Stimulated activated CD4-positive, alpha-beta T cell treated with anti-CD3 and anti-CD28 coated beads, Interleukin-15, amount 100 ng/mL, for 24 hours (primary cell): ENCODE results near the gene PRR19.
A peak's percentile ranks its signal among the peaks of the same experiment; 100 is the strongest.

Experiments
- DNase-seq: peaks from one replicate; pipeline ENCODE4 v3.0.0-alpha.2; 2020

The PRR19 gene

DNA sequence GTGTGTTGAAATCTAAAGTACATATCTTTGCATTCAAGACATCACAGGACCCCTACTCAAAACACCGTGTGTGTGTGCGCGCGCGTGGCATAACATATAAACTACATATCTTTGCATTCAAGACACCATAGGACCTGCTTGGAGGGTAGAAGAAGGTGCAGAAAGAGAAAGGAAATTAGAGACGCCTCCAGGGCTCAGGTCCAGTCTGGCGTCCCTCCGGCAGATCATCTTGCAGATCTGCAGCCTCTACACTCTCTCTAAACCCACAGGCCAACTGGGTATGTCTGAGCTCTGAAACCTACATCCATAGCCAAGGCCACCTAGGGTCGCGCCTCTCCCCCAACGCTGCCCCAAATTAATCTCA is 1.2 kb downstream of the PRR19 start:
- no peak for DNase-seq

DNA sequence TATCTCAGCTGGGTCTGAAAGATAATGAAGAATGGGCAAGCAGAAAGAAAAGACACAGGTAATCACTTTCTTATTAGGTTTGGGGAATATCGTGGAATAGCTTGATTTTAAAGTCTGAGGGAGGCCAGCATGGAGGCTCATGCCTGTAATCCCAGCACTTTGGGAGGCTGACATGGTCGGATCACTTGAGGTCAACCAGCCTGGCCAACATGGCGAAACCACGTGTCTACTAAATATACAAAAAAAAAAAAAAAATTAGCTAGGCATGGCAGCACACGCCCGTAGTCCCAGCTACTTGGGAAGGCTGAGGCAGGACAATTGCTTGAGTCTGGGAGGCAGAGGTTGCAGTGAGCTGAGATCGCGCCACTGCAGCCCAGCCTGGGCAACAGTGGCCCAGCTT is 1.9 kb downstream of the PRR19 start:
- DNase-seq = no peak

DNA sequence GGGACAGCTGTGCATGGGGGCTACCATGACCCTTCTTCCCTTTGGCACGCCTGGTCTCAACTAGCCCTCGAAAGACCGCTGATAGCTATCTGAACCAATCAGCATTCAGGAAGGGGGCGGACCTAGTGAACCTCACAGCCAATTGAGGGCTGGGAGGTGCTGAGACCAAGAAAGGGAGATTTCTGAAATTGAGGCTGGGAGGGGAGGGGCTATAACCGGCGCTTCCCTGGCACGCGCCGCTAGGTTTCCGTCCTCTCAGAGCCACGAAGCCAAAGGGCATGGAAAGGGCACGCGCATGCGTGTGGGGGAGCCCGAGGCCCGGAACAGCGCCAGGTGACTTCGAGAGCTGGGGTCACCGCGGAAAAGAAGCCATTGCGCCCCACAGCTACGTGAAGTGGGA is 4.7 kb downstream of the PRR19 start:
- DNase-seq = no peak

DNA sequence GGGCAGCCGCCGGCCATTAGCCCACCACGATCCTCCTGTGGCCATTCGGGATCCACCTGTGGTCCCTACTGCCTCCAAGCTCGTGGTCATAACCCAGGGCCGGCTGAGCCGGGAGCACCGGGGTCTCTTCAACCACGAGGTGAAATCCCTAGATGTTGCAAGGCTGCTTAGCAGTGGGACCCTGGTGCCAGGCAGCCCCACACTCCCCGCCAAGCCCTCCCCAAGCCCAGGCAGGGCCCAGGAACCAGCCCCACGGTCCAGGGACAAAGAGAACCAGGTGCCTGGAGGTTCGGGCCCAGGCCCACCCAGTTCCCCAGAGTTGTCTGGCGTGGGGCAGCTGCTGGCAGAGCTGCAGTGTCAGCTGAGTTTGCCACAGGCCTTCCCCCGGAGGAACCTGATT is 7.8 kb downstream of the PRR19 start:
- DNase-seq = no peak

DNA sequence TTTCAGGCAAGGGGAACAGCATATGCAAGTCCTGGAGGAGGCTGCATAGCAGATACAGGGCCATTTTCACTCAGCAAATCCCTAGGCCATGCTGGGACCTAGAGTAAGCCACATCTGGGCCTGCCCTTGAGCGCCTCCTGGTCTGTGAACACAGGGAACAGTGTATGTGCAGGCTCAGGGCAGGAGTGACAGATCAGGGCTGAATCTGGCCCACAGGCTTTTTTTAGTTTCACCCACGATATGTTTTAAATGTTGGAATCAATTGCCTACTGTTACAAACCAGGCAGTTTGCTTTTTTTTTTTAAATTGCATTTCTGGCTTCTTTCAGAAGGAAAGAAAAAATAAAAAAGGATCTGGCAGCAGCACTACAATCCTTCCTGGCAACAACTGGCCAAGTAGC is 9.7 kb downstream of the PRR19 start:
- no peak for DNase-seq

DNA sequence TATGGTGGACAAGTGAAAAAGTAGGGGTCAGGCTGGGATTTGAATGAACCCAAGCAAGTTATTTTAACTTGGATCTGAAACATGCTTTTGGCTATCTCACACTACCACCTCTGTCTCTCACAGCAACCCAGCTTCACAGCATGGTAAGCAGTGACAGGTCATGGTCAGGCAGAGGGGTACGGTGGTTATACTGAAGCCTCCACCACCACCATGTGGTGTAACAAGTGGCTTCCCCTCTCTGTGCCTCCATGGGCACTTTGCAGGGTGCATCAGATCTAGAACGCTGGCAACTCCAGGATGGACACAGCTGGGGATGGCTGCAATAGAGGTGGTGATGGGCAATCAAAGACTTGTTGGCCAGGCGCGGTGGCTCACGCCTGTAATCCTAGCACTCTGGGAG is 10.4 kb downstream of the PRR19 start:
- no peak for DNase-seq

DNA sequence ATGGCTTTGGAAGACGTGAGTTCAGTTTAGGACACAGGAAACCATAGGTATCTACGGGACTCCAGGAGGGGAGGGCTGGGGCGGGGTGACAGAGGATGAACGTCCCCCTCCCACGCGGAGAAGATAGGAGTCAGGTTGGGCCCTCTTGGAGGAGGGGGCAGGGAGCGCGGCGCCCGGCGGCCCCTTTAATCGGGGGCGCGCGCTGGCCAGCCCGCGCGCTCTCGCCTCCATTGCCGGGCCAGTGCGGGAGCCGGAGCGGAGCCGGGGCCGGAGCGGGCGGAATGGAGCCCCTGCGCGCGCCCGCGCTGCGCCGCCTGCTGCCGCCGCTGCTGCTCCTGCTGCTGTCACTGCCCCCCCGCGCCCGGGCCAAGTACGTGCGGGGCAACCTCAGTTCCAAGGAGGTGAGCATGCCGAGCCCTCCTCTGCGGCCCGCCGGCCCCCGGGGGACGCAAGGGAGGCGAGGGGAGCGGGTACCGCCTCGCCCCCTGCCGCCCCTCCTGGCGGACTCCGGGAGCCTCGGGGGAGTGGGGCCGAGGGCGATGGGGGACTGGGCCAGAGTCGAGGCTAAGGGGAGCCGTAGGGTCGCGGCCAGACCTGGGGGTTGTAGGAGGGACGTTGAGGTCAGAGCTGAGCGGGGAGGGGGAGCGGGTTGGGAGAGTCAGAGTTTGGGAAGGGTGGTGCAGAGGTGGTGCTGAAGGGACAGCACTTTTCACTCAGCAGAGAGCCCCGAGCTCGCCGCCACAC is 11.3 kb downstream of the PRR19 start, which contains the start of gene TMEM145:
TSS of gene TMEM145 (plus strand) at position 214 of the 744 bp plus-strand sequence. CDS start at position 282, 68 bp downstream.
- DNase-seq = peak; percentile 67

DNA sequence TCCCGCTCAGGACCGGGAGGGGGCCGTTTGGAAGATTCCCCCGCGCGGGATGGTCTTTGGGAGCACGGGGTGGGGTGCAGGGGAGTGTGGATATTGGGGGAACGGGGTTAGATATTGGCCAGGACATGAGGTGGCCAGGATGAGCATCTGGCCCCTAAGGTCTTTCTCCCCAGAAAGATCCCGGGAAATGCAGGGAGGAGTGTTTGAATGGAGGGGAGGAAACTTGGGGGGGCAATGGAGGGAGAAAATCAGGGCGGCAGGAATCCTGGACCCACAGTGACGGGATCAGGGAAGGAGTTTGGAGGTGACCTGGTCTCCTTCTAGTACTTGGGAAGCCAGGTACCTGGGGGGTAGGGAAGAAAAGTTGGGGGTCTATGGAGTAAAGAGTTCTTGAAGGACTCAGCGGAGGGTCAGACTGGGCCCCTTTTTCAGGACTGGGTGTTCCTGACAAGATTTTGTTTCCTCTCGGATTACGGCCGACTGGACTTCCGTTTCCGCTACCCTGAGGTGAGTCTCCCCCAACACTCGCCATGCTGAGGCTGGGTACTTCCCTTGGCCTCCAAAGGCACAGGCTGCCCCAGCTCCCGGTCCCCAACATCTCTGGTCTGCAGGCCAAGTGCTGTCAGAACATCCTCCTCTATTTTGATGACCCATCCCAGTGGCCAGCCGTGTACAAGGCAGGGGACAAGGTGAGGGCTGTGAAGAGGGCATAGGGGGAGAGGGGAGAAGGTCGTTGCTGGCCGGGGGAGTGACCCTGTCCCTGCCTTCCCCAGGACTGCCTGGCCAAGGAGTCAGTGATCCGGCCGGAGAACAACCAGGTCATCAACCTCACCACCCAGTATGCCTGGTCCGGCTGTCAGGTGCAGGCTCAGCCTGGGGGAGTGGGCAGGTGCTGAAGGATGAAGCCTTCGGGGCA is 12.2 kb downstream of the PRR19 start:
- no peak for DNase-seq

DNA sequence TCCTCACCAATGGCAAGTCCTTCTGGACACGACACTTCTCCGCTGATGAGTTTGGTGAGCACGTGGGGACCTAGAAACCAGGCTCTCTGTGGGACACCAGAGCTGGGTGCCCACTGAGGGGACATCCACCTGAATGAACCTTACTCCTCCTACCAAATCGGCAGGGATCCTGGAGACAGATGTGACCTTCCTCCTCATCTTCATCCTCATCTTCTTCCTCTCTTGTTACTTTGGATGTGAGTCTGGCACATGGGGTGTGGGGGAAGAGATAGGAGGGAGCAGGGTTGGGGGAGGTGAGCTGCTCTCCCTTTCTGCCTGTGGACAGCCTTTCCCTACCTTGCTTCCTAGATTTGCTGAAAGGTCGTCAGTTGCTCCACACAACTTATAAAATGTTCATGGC is 13.1 kb downstream of the PRR19 start:
- no peak for DNase-seq

DNA sequence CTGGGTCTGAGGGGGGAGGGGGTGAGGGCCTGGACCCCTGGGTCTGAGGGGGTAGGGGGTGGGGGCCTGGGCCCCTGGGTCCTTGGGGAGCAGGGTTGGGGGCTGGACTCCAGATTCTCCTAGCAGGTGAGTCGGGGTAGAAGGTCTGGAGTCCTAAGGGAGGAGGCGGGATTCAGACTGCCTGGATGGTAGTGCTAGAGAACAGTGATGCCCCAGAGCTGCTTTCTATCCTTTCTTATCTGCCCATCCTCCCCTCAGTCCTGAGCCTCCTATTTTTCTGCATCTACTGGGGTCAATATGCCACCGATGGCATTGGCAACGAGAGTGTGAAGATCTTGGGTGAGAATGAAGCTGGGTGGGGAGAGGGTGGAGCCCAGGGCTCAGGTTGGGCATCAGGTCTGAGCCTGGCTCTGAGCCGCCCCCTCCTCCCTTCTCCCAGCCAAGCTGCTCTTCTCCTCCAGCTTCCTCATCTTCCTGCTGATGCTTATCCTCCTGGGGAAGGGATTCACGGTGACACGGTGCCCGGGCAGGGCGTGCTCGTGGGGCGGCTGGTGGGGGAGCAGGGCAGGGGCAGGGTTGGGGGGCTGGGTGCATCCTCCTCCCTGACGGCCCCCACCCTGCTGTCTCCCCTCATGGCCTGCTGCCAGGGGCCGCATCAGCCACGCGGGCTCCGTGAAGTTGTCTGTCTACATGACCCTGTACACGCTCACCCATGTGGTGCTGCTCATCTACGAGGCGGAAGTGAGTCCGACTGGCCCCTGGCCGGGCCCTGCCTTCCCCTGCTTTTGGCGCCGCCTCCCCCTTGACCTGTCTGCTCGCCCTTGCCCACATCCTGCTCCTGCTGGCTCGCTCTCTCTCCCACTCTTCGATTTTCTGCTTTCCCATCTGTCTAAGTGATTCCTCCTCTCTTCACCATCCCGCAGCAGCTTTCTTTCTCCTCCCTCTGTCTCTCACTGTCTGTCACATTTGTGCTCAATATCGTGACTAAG is 14.6 kb downstream of the PRR19 start:
- no peak for DNase-seq

DNA sequence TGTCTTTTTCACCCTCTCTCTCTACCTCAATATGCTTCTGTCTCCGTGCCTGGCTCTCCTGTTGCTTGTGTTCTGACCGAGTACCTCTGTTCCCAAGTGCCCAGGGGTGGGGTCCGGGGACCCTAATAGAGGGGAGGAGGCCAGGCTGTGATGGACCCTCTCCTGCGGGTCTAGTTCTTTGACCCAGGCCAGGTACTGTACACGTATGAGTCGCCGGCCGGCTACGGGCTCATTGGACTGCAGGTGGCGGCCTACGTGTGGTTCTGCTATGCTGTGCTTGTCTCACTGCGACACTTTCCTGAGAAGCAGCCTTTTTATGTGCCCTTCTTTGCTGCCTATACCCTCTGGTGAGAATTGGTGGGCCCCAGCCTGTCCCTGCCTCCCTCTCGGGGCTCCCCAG is 15.6 kb downstream of the PRR19 start:
- no peak for DNase-seq

DNA sequence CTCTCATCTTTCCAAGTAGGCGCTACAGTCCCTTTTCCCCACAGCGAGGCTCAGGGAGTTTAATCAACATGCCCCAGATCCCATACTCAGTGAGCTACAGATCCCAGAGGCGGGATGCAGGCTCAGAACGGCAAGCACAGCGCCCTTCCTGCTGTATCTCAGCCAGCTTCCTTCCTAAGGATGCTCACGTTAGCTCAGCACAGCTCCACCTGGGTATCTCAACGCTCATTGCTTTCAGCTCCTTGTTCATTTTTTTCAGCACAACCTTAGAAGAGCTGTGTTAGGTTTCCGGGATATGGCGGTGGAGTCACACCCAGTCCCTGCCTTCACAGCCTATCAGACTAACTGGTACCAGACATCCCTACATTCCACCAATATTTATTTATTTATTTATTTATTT is 20.4 kb downstream of the PRR19 start:
- no peak for DNase-seq

DNA sequence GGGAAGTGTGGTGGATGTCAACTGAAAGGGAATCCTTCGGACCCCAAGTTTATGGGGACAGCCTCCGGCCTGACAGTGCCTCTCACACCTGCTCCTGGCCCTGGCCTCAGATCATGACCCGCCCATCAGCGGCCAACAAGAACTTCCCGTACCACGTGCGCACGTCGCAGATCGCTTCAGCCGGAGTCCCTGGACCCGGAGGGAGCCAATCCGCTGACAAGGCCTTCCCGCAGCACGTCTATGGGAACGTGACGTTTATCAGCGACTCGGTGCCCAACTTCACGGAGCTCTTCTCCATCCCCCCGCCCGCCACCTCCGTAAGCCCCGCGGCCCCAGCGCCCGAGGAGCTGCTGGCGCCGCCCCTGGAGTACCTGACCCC is 21.5 kb downstream of the PRR19 start:
- DNase-seq = no peak

DNA sequence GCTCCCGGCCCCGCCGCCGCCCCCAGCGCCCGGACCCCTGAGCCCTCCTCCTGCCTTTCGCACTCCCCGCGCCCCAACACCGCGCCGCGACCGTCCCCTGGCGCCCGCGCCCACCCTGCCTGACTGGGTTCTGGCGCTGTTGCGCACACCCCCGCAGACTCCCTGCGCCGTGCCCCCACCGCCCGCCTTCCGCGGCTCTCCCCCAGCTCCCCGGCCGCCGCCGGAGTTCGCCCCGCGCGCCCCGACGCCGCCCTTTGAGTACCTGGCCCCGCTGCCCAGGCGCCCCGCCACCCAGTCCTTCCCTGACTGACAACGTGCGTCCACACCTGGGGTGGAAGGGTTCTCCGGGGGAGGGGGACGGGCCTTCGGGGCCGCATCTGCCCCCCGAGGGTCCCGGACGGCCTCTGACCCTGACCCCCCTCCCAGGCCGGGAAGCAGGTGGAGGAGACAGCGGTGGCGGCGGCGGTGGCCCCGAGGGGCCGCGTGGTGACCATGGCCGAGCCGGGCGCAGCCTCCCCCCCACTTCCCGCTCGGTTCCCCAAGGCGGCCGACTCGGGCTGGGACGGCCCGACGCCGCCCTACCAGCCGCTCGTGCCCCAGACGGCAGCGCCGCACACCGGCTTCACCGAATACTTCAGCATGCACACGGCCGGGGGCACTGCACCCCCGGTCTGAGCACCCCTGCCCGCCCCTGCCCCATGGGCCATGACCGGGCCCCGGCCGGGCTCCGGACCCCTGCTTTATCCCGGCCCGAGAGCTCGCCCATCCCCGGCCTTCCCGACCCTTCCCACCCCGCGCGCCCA is 22.1 kb downstream of the PRR19 start:
- DNase-seq = peak; percentile 33

DNA sequence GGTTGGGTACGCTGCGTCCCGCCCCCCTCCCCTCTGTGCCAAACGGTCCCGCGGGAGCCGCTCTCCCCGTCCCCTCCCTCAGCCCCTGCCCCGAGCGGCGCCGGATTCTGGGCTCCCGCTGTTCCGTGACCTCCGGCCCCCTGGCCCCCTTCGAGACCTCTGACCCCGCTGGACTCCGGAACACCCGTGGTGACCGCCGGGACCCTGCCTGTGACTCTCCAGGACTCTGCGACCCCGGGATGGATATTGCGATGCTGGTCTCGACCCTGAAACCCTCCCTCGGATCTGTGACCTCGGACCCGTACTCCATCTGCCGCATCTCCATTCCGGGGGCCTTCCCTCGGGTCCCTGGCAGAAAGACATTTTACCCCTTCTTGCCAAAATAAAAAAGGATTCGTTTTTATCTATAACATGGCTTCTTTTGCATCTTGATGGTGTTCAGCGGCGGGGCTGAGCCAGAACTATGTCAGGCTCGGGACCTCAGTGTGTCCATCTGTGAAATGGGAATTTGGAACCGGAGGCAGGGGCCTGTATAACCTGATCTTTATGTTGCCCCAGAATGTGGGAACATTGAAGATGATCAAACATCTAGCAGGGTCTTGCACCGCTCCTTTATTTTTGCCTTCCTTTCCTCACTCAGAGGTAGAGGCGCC is 22.8 kb downstream of the PRR19 start:
- peak; percentile 14 for DNase-seq

DNA sequence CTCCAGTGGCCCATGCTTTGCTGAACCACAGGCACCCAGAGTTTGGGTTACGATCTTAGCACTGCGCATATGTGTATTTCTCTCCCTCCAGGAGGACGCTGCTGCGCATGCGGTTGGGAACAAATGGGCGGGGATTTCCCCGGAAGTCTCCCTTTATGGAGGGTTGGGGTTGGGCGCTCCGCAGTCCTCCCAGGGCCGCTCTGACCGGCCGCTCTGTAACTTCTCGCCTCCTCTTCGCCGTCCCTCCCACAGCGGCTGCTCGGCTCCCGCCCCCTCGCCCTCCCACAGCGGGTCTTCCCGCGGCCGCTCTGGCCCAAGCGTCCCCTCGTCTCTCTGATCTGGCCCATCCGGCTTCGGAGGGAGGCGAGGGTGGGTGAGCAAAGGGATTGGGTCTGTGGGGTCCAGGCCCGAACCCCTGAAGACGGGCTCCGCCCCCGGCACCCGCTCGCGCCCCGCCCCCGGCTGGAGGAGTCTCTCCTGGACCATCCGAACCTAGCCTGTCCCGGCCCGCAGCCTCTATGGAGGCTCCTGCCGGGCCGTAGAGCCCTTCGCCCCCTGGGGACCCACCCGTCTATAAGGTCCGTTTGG is 23.5 kb downstream of the PRR19 start, which contains the start of gene MEGF8:
TSS of gene MEGF8 (plus strand) at position 328 of the 588 bp plus-strand sequence. CDS start 609 bp downstream, outside the sequence.
- DNase-seq = peak; percentile 99

DNA sequence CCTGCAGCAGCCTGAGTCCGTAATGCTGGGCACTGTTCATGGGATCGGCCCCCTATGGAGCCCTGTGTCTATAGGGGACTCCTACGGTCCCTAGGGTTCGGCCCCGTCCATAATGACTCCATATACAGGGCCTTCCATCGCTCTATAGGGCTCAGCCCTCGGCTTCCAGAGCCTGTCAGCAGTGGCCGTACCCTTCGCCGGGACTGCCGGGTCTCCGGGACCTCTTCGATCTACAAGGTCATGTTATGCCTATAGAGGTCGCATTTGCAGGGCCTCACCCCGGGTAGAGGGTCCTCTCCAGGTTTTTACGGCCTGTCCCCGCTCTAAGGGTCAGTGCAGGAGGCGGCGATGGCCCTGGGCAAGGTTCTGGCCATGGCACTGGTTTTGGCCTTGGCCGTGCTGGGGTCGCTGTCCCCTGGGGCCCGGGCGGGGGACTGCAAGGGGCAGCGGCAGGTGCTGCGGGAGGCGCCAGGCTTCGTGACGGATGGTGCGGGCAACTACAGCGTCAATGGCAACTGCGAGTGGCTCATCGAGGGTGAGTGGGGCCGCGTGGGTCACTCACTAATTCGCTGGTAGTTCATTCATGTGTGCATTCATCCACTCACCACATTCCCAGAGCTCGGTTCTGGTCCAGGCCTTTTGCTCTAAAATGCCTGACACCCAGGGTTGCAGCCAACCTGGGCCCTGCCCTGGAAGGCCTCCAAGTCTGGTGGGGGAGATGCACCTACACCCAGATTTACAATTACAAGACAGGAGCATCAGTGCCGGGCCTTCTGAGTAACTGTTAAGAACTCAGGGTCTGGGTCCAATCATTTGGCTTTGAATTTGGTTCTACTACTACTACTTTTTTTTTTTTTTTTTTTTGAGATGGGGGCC is 24.2 kb downstream of the PRR19 start:
- DNase-seq = peak; percentile 45

DNA sequence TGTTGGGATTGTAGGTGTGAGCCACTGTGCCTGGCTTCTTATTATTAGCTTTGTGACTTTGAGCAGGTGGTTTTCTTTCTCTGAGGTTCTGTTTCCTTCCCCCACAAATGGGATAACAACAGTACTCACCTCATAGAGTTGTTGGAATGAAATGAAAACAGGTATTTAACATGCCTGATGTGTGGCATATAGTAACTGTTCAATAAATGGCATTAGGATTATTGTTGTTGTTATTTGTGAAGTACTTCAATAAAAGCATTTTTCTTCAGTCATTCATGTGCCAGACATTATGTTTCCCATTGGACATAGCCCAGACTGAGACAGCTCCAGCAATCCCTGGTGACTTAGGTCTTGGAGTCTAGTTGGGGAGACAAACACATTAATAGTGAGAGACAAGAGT is 25.0 kb downstream of the PRR19 start:
- no peak for DNase-seq

DNA sequence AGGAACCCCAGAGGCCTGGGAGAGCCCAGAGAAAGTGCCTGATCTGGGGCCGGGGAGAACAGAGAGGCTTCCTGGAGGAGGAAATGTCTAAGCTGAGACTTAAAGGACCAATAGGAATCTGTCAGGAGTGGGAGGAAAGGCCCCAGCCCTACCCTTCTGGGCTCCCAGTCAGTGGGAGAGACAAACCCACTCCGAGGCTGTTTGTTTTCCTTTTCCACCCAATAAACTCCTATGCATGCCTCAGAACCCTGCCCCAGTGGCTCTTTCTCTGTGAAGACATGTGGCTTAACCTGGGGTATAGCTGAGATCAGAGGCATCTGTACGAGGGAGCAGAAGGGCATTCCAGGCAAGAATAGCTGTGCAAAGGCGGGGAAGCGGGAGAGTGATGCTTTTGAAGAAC is 25.4 kb downstream of the PRR19 start:
- no peak for DNase-seq

DNA sequence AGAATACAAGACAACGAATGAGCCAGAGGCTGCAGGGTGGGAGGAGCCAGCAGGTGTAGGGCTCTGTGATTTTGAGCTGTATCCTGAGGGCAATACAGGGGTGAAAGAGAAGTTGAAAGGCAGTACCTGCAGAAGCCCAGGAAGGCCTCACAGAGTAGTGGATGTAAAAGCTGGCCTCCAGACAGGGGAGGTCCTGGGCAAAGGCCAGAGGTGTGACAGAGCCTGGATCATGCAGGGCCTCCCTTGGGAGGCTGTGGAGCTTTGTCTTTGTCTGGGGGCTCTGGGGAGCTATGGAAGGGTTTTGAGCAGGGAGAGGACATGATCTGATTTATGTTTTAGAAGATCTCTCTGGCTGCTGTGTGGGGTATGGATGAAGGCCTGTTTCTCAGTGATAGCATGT is 26.2 kb downstream of the PRR19 start:
- no peak for DNase-seq
